ENCODE measurements around the gene DAW1. TPM values are rescaled to one million over a fixed set of nuclear protein-coding genes. Genes with fewer than 3 reads are reported as not detected.

Gene DAW1
- total RNA-seq, 4 donors from 2014 or later, result 0.29 to 2.5 TPM; not detected in 2

DNA sequence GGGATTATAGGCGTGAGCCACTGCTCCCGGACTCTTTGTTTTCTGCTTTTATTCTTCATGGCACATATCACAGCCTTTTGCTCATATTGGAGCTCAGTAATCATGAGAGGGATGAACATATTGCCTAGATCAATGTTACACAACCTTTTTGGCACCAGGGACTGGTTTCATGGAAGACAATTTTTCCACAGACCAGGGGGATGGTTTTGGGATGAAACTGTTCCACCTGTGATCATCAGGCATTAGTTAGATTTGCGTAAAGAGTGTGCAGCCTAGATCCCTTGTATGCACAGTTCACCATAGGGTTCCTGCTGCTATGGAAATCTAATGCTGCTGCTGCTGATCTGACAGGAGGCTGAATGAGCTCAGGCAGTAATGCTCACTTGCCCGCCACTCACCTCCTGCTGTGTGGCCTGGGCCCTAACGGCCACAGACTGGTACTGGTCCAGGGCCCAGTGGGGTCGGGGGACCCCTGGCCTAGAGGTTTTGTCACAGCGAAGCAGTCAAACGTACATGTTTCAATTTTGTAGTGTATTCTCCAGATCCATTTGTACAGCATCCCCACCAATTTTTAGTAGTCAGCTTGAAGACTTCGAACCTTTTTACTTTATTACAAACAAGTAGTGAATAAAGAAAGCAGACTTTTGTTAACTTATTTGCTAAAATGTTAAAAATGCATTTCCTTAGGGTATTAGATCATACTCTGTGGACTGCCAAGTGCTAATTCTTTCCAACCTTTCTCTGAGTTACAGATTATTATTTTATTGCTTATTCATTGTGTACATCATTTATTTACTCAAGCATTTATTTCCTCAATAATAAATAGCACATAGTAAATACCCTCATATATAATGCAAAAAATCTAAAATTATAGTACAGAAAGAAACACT, 6.2 kb downstream of the DAW1 start:
- H3K4me1 ChIP-seq, result no peaks in the 10 kb centered on the region
- no peaks in the 10 kb centered on the region for H3K36me3 ChIP-seq

GRCh38 chr2:227880460-227880859, 9.0 kb downstream of the DAW1 start:
- Histone ChIP-seq H3K36me3 (no peaks in the 10 kb centered on the region), H3K27me3 (no peaks in the 10 kb centered on the region), H3K9me3 (no peaks in the 10 kb centered on the region), H3K4me1 (no peaks in the 10 kb centered on the region), H3K4me3 (no peak overlapping the region), H3K27ac (no peak overlapping the region)
- intact Hi-C loops (cut with DNase I; ENCODE audit: low total_unique reads), result no loop called here
- no peak for DNase-seq
- TF ChIP-seq POLR2A (IDR thresholded peaks at IDR 0.05), result no peak
- TF ChIP-seq, protein P1, sequence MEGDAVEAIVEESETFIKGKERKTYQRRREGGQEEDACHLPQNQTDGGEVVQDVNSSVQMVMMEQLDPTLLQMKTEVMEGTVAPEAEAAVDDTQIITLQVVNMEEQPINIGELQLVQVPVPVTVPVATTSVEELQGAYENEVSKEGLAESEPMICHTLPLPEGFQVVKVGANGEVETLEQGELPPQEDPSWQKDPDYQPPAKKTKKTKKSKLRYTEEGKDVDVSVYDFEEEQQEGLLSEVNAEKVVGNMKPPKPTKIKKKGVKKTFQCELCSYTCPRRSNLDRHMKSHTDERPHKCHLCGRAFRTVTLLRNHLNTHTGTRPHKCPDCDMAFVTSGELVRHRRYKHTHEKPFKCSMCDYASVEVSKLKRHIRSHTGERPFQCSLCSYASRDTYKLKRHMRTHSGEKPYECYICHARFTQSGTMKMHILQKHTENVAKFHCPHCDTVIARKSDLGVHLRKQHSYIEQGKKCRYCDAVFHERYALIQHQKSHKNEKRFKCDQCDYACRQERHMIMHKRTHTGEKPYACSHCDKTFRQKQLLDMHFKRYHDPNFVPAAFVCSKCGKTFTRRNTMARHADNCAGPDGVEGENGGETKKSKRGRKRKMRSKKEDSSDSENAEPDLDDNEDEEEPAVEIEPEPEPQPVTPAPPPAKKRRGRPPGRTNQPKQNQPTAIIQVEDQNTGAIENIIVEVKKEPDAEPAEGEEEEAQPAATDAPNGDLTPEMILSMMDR (IDR thresholded peaks at IDR 0.05), result no peak

More for the DNA sequence above, 6.2 kb downstream of the DAW1 start:
- intact Hi-C loops (cut with DNase I; ENCODE audit: low total_unique reads), result no loop called here
- TF ChIP-seq, protein P1 (IDR thresholded peaks at IDR 0.05), result no peak
- TF ChIP-seq POLR2A (IDR thresholded peaks at IDR 0.05), result no peak
- no peak overlapping the region for H3K27ac ChIP-seq
- no peak for DNase-seq
- no peaks in the 10 kb centered on the region for H3K27me3 ChIP-seq
- no peak overlapping the region for H3K4me3 ChIP-seq
- no peaks in the 10 kb centered on the region for H3K9me3 ChIP-seq

DNA sequence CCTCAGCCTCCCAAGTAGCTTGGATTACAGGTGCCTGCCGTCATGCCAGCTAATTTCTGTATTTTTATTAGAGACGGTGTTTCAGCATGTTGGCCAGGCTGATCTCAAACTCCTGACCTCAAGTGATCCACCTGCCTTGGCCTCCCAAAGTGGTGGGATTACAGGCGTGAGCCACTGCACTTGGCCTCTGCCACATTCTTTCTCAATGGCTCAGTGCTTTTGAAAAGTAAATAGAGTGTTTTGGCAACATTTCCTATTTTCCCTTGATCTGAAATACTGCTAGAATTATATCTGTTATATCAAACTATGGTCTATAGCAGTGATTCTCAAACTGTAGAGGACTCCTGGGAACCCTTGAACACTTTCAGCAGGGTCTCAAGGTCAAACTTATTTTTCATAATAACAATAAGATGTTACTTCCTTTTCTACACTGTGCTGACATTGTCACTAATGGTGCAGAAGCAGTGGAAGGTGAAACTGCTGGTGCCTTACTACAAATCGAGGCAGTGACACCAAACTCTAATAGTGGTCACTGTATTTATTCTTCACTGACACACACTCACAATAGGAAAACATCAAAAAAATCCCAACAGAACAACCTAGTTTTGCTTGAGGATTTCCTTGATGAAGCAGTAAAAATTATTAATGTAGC, 10.6 kb downstream of the DAW1 start:
- TF ChIP-seq, protein P1 (IDR thresholded peaks at IDR 0.05), result no peak
- TF ChIP-seq POLR2A (IDR thresholded peaks at IDR 0.05), result no peak
- no peaks in the 10 kb centered on the region for H3K9me3 ChIP-seq
- no peaks in the 10 kb centered on the region for H3K27me3 ChIP-seq
- H3K27ac ChIP-seq, result no peak overlapping the region
- H3K36me3 ChIP-seq, result no peaks in the 10 kb centered on the region
- no peak overlapping the region for H3K4me3 ChIP-seq
- no peak for DNase-seq
- H3K4me1 ChIP-seq, result no peaks in the 10 kb centered on the region
- intact Hi-C loops (cut with DNase I; ENCODE audit: low total_unique reads), result no loop called here

DNA sequence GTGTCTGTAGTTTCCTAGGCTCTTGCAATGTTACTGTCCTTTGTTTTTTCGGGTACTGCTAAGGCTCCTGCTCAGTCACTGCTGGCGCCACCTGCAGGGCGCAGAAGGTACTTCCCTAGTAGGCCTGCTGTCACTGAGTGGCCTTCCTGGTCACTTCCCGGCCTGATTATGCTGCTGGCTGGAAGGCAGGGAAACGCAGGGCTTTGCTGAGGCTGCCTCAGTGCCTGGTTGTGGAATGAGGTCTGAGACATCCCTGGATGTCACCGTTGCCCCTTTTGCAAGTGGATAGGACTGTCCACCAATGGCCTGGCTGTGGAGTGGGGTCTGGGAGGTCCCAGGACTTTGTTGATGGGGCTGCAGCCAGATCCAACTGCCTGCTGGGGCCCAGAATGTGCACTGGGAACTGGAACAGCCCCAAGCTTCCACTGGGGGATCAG, 13.1 kb downstream of the DAW1 start:
- Histone ChIP-seq H3K4me1 (no peaks in the 10 kb centered on the region), H3K27ac (no peak overlapping the region), H3K4me3 (no peak overlapping the region), H3K36me3 (no peaks in the 10 kb centered on the region), H3K9me3 (no peaks in the 10 kb centered on the region), H3K27me3 (no peaks in the 10 kb centered on the region)
- TF ChIP-seq, protein P1 (IDR thresholded peaks at IDR 0.05), result no peak
- TF ChIP-seq POLR2A (IDR thresholded peaks at IDR 0.05), result no peak
- DNase-seq, result no peak
- intact Hi-C loops (cut with DNase I; ENCODE audit: low total_unique reads), result no loop called here

DNA sequence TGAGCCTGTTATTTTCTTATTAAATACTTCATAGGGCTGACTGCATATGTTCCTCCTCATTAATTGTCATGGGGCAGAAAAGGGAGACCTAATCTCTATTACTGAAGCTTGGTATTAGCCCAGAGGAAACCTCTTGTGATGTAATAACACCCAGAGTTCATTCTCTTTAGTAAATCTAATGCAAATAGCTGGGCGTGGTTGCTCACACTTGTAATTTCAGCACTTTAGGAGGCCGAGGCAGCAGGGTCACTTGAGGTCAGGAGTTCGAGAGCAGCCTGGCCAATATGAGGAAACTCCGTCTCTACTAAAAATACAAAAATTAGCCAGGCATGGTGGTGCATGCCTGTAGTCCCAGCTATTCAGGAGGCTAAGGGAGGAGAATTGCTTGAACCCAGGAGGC, 14.7 kb downstream of the DAW1 start:
- TF ChIP-seq, protein P1 (IDR thresholded peaks at IDR 0.05), result no peak
- TF ChIP-seq POLR2A (IDR thresholded peaks at IDR 0.05), result no peak
- Histone ChIP-seq H3K36me3 (no peaks in the 10 kb centered on the region), H3K4me3 (no peak overlapping the region), H3K27ac (no peak overlapping the region), H3K4me1 (no peaks in the 10 kb centered on the region), H3K27me3 (no peaks in the 10 kb centered on the region), H3K9me3 (no peaks in the 10 kb centered on the region)
- intact Hi-C loops (cut with DNase I; ENCODE audit: low total_unique reads), result no loop called here
- no peak for DNase-seq

Data from uterus (tissue), 4 donors.